ENCODE data around the gene OR2AG1.

Gene OR2AG1

DNA sequence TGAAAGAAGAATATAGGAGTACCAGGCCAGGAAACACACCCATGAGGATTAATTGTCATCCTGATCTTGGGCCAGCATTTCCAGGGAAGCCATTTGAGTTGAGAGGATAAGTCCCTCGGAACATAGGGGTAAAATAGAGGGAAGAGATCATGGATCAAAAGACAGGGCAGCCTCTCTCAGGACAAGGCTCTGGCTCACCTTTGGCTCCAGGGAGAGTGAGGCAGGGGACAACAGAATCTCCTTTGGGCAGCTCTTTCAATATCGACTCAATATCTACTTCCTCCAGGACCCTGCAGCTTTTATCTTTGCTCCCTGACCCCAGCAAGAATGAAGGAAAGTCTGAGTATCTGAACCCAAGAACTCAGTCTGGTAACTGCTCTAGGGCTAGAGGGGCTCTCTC lies at the start of gene OR2AG1:
Gene OR2AG1 (plus strand): TSS at position 301 of the 400 bp plus-strand sequence. CDS start 2,018 bp downstream, outside the sequence.
- DNase-seq (ENCODE audit: low read depth), result no peak

- DNase-seq (ENCODE audit: low read depth), result no peak
Observed at GRCh38 chr11:6733326-6734275, 49.2 kb upstream of the OR2AG1 start.

- no peak for DNase-seq (ENCODE audit: low read depth)
Observed at GRCh38 chr11:6734616-6735015, 48.2 kb upstream of the OR2AG1 start.

DNA sequence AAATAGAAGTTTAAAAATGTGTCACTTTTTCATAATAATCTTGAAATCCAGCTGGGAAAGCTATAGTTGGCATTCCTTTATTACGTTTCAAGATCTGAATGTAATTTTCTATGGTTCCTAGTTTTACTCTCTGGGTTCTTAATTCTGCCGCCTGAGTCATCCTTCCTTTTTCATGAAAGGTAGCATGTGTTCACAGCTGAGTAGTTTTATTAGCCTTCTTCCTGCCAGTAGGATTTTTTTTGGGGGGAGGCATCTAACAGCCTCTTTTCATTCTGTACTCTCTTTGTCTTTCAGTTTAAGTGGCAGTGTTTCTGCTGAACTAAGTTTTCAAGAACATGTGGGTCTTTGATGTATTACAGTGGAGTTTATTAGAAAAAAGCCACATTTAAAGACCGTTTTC lies 47.5 kb upstream of the OR2AG1 start:
- DNase-seq (ENCODE audit: low read depth), result no peak

DNA sequence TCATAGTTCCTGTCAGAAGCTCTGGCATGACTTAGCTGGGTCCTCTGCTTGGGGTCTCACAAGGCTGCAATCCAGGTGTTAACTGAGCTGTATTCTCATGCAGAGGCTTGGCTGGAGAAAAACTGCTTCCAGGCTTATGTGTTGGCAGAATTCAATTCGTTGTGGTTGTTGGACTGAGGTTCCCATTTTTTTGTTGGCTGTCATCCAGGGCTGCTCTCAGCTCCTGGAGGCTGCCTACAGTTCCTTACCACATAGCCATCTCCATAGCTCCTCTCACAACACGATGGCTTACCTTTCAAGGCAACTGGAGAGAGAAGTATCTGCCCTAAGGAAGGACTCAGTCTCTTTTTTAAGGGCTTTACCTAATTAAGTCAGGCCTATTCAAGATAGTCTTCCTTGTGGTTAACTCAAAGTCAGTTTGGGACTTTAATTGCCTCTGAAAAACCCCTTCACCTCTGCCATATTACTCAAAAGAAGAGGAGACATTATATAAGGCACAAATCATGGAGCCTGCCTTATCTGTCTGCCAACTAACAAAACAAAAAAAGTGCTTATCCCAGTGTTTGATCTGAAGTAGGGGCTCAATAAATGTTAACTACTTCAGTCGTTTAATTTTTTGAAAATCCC lies 46.2 kb upstream of the OR2AG1 start:
- no peak for DNase-seq (ENCODE audit: low read depth)

GRCh38 chr11:6737872-6738466 lies 44.9 kb upstream of the OR2AG1 start:
- peak; percentile 30 for DNase-seq (ENCODE audit: low read depth)

DNA sequence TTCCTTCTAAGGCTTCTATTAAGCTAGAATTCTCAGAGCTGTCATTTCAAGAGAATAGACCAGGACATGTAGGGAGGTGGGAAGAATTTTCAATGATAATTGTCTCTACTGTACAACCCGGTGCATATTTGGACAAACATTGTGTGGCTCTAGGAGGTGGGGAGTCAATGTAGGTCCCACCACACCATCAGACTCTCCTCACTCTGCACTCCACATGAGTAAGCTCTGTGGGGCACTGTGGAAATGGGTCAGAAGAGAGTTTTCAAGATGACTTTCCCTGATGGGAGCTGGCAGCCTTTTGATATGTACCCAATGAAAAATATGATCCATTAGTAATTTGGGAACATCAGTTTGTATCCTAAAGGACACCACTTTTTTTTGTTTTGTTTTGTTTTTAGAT lies 44.2 kb upstream of the OR2AG1 start:
- DNase-seq (ENCODE audit: low read depth), result no peak

DNA sequence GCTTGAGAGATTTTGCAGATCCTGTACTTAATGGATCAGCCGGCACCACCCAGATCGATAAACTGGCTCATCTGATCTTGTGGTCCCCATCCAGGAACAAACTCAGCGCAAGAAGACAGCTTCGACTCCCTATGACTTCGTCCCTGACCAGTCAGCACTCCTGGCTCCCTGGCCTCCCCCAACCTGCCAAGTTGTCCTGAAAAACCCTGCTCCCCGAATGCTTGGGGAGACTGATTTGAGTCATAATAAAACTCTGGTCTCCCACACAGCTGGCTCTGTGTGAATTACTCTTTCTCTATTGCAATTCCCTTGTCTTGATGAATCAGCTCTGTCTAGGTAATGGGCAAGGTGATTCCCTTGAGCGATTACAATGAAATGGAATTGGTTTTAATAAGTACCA lies 40.6 kb upstream of the OR2AG1 start:
- no peak for DNase-seq (ENCODE audit: low read depth)

- DNase-seq (ENCODE audit: low read depth), result no peak
Observed at GRCh38 chr11:6745018-6745417, 37.8 kb upstream of the OR2AG1 start.

GRCh38 chr11:6745465-6746015 lies 37.3 kb upstream of the OR2AG1 start:
- DNase-seq (ENCODE audit: low read depth), result no peak

- peak; percentile 15 for DNase-seq (ENCODE audit: low read depth)
Observed at GRCh38 chr11:6746086-6746618, 36.7 kb upstream of the OR2AG1 start.

DNA sequence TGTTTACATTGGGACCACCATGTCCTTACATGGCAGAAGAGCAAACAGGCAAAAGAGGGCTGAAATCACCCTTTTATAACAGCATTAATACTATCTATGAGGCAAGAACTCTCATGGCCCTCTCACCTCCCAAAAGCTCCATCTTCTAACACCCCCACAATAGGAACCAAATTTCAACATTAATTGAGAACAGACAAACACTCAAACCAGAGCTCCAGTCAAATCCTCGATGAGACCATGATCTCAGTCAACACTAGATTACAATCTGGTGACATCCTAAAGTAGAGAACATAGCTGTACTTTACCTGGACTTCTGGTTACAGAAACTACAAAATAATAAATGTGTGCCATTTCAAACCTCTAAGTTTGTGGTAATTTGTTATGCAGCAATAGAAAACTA lies 36.2 kb upstream of the OR2AG1 start:
- no peak for DNase-seq (ENCODE audit: low read depth)

- DNase-seq (ENCODE audit: low read depth), result no peak
Observed at GRCh38 chr11:6747097-6747668, 35.6 kb upstream of the OR2AG1 start.

- no peak for DNase-seq (ENCODE audit: low read depth)
Observed at GRCh38 chr11:6755303-6755952, 27.4 kb upstream of the OR2AG1 start.

DNA sequence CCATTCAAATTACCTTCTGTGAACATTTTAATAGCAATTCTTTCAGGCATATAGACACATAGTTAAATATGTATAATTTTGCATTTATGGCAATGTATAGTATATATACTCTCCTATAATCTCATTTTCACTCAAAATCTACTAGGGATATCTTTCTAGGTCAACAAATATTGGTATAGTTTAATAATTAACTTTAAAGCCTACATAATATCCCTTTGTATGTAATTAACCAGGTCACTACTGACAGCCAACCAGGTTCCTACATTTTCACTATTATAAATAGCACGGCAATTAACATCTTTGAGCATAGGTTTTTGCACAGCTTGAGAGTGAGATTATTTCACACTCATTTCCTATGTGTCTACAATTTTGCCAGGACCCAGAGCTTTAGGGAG lies 26.9 kb upstream of the OR2AG1 start:
- no peak for DNase-seq (ENCODE audit: low read depth)

GRCh38 chr11:6757373-6757967 lies 25.4 kb upstream of the OR2AG1 start:
- DNase-seq (ENCODE audit: low read depth), result peak; percentile 36

GRCh38 chr11:6771926-6772893 lies 10.6 kb upstream of the OR2AG1 start, which contains the start of gene OR2AG2:
Gene OR2AG2 (minus strand): TSS chr11:6771976. CDS start chr11:6768957, 3,019 bp downstream.
- no peak for DNase-seq (ENCODE audit: low read depth)

GRCh38 chr11:6778518-6778917 lies 4.3 kb upstream of the OR2AG1 start:
- no peak for DNase-seq (ENCODE audit: low read depth)

DNA sequence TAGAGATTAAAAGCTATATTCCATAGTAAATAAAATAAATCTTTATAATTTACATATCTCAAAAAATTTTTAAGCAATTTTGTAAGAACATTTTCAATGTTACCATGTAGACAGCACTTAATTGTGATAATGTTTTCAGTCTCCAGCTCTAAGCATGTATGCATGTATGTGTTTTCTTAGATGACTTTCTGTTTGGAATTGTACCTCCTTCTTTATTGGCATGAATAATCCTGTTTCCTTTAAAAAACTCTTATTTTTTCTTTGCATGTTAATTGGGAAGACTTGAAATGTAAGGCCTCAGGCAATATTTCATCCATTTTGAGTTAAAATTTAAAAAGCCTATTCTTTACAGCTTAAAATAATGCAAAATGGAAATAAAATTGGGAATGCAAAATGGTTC lies 2.0 kb upstream of the OR2AG1 start:
- DNase-seq (ENCODE audit: low read depth), result no peak

- DNase-seq (ENCODE audit: low read depth), result no peak
Observed at GRCh38 chr11:6790546-6790945, 7.7 kb downstream of the OR2AG1 start.

Data from activated T-helper 9 cell treated with anti-CD3 and anti-CD28 coated beads, Interleukin-2, amount 50 U/mL, for 16 hours (primary cell).